Activated naive CD8-positive, alpha-beta T cell treated with anti-CD3 and anti-CD28 coated beads, Interleukin-2, amount 10 ng/mL, durations not matched to agents 7 days and 5 days (primary cell): ENCODE results near the gene AP1M2. TPM values are rescaled to one million over a fixed set of nuclear protein-coding genes. Genes with fewer than 3 reads are reported as not detected.

Experiments
- ATAC-seq: fragments of 150-1000 bp; cut with Tn5 transposase; one replicate; pipeline ENCODE4 v1.10.0; 2021; ENCODE audit warnings: low read depth, moderate library complexity
- POLR2A ChIA-PET: fragments of 350-600 bp; sonication (Branson Sonifier 250); formaldehyde crosslinking; loops from one replicate; lab custom pipeline; 2021; ENCODE audit warnings: antibody characterized with exemption; lab: Charles Lee
- DNase-seq: peaks from one replicate; pipeline ENCODE4 v3.0.0; 2021
- H3K27ac Mint-ChIP-seq: one replicate; pipeline ENCODE4 v1.8.0; 2022; ENCODE audit warnings: mild to moderate bottlenecking, mixed read lengths
- H3K27me3 Mint-ChIP-seq: one replicate; pipeline ENCODE4 v1.8.0; 2022; ENCODE audit warnings: mild to moderate bottlenecking, moderate library complexity, mixed read lengths
- H3K36me3 Mint-ChIP-seq: one replicate; pipeline ENCODE4 v1.8.0; 2021; ENCODE audit warnings: mild to moderate bottlenecking, mixed read lengths
- H3K4me1 Mint-ChIP-seq: one replicate; pipeline ENCODE4 v1.8.0; 2021; ENCODE audit warnings: mixed read lengths
- H3K4me3 Mint-ChIP-seq: one replicate; pipeline ENCODE4 v1.8.0; 2022; ENCODE audit warnings: mild to moderate bottlenecking, moderate library complexity, mixed read lengths
- H3K9me3 Mint-ChIP-seq: one replicate; pipeline ENCODE4 v1.8.0; 2021; ENCODE audit warnings: mixed read lengths
- total RNA-seq, 2 experiments: library from RNA; stranded (reverse); gene quantifications; one replicate each; pipeline ENCODE4 v1.2.3, GENCODE V29; 2021

AP1M2 gene
- total RNA-seq = not detected

- Mint-ChIP-seq H3K4me1 (peaks cover 18% of the 10 kb centered on the region), H3K4me3 (no peak within 1 kb of the TSS), H3K27me3 (peaks cover 23% of the 10 kb centered on the region), H3K9me3 (peaks cover 1% of the 10 kb centered on the region), H3K27ac (no peak within 1 kb of the TSS), H3K36me3 (peaks cover 3% of the 10 kb centered on the region)
- POLR2A ChIA-PET = interaction anchor here (0.7 kb wide), 1 partner anchor 35 kb away, joined by 3 read pairs; no protein-coding TSS in a partner anchor
- DNase-seq = no peak
- ATAC-seq = no peak
Observed at GRCh38 chr19:10587022-10587838, at the start of gene AP1M2. Gene AP1M2, minus strand, starts transcription at chr19:10587312. Its CDS starts 81 bp downstream, at chr19:10587231.

- Mint-ChIP-seq H3K27me3 (no peaks in the 10 kb centered on the region), H3K4me1 (peaks cover 14% of the 10 kb centered on the region), H3K27ac (no peak overlapping the region), H3K9me3 (no peaks in the 10 kb centered on the region), H3K36me3 (peaks cover 30% of the 10 kb centered on the region), H3K4me3 (no peak overlapping the region)
- DNase-seq = no peak
- no peak for ATAC-seq
- POLR2A ChIA-PET = no interaction called here
Observed at GRCh38 chr19:10636304-10636972, 49.3 kb upstream of the AP1M2 start.

- Mint-ChIP-seq H3K9me3 (no peaks in the 10 kb centered on the region), H3K4me3 (no peak overlapping the region), H3K4me1 (peaks cover 14% of the 10 kb centered on the region), H3K27me3 (no peaks in the 10 kb centered on the region), H3K36me3 (peaks cover 31% of the 10 kb centered on the region), H3K27ac (no peak overlapping the region)
- POLR2A ChIA-PET = interaction anchor here (0.6 to 0.7 kb wide), 2 partner anchors 298 to 486 kb away, joined by 4 to 5 read pairs; no protein-coding TSS in a partner anchor
- DNase-seq = no peak
- no peak for ATAC-seq
Observed at GRCh38 chr19:10634963-10635362, 47.9 kb upstream of the AP1M2 start.

GRCh38 chr19:10634430-10634829 lies 47.3 kb upstream of the AP1M2 start:
- no peaks in the 10 kb centered on the region for H3K27me3 Mint-ChIP-seq
- POLR2A ChIA-PET = interaction anchor here (0.6 kb wide), 1 partner anchor 107 kb away, joined by 6 read pairs; no protein-coding TSS in a partner anchor
- no peak overlapping the region for H3K27ac Mint-ChIP-seq
- DNase-seq (no peak), ATAC-seq (no peak)
- H3K36me3 Mint-ChIP-seq = peaks cover 31% of the 10 kb centered on the region
- H3K9me3 Mint-ChIP-seq = no peaks in the 10 kb centered on the region
- peaks cover 14% of the 10 kb centered on the region for H3K4me1 Mint-ChIP-seq
- no peak overlapping the region for H3K4me3 Mint-ChIP-seq

GRCh38 chr19:10631874-10632273 lies 44.8 kb upstream of the AP1M2 start:
- H3K9me3 Mint-ChIP-seq = no peaks in the 10 kb centered on the region
- POLR2A ChIA-PET = no interaction called here
- no peaks in the 10 kb centered on the region for H3K27me3 Mint-ChIP-seq
- H3K4me3 Mint-ChIP-seq = no peak overlapping the region
- no peak for ATAC-seq
- no peak for DNase-seq
- peaks cover 25% of the 10 kb centered on the region for H3K36me3 Mint-ChIP-seq
- peaks cover 7% of the 10 kb centered on the region for H3K4me1 Mint-ChIP-seq
- no peak overlapping the region for H3K27ac Mint-ChIP-seq

- Mint-ChIP-seq H3K27ac (peak overlapping the region; percentile 38), H3K36me3 (peaks cover 9% of the 10 kb centered on the region), H3K9me3 (no peaks in the 10 kb centered on the region), H3K4me1 (peaks cover 20% of the 10 kb centered on the region), H3K27me3 (no peaks in the 10 kb centered on the region), H3K4me3 (peak overlapping the region; percentile 47)
- ATAC-seq (no peak), DNase-seq (no peak)
- POLR2A ChIA-PET = interaction anchor here (1.5 kb wide), 1 partner anchor 22 kb away, joined by 5 read pairs; no protein-coding TSS in a partner anchor
Observed at GRCh38 chr19:10625762-10626138, 38.6 kb upstream of the AP1M2 start.

- peak within 1 kb of the TSS; percentile 71 for H3K4me3 Mint-ChIP-seq
- peaks cover 9% of the 10 kb centered on the region for H3K36me3 Mint-ChIP-seq
- ATAC-seq (peak; percentile 28), DNase-seq (no peak)
- H3K9me3 Mint-ChIP-seq = no peaks in the 10 kb centered on the region
- POLR2A ChIA-PET = interaction anchor here (1.5 kb wide), 1 partner anchor 22 kb away, joined by 5 read pairs; no protein-coding TSS in a partner anchor
- H3K27ac Mint-ChIP-seq = peak within 1 kb of the TSS; percentile 89
- H3K27me3 Mint-ChIP-seq = no peaks in the 10 kb centered on the region
- peaks cover 23% of the 10 kb centered on the region for H3K4me1 Mint-ChIP-seq
Observed at GRCh38 chr19:10625003-10625761, 38.1 kb upstream of the AP1M2 start, which contains the start of gene SLC44A2. Gene SLC44A2, plus strand, starts transcription at chr19:10625553. Its CDS starts 81 bp downstream, at chr19:10625634.

- H3K27me3 Mint-ChIP-seq = no peaks in the 10 kb centered on the region
- H3K36me3 Mint-ChIP-seq = peaks cover 9% of the 10 kb centered on the region
- H3K4me3 Mint-ChIP-seq = peak overlapping the region; percentile 71
- POLR2A ChIA-PET = interaction anchor here (1.5 to 1.6 kb wide), 2 partner anchors 20 to 21 kb away, joined by 4 to 5 read pairs; no protein-coding TSS in a partner anchor
- ATAC-seq (peak; percentile 93), DNase-seq (peak; percentile 43)
- H3K27ac Mint-ChIP-seq = peak overlapping the region; percentile 89
- no peaks in the 10 kb centered on the region for H3K9me3 Mint-ChIP-seq
- peaks cover 23% of the 10 kb centered on the region for H3K4me1 Mint-ChIP-seq
Observed at GRCh38 chr19:10624585-10624984, 37.5 kb upstream of the AP1M2 start.

- no peak for ATAC-seq
- peaks cover 23% of the 10 kb centered on the region for H3K4me1 Mint-ChIP-seq
- POLR2A ChIA-PET = interaction anchor here (1.4 kb wide), 1 partner anchor 20 kb away, joined by 4 read pairs; no protein-coding TSS in a partner anchor
- no peaks in the 10 kb centered on the region for H3K27me3 Mint-ChIP-seq
- H3K36me3 Mint-ChIP-seq = peaks cover 3% of the 10 kb centered on the region
- DNase-seq = no peak
- H3K4me3 Mint-ChIP-seq = no peak overlapping the region
- peak overlapping the region; percentile 68 for H3K27ac Mint-ChIP-seq
- H3K9me3 Mint-ChIP-seq = no peaks in the 10 kb centered on the region
Observed at GRCh38 chr19:10621966-10622365, 34.9 kb upstream of the AP1M2 start.

- Mint-ChIP-seq H3K9me3 (no peaks in the 10 kb centered on the region), H3K4me1 (peaks cover 21% of the 10 kb centered on the region), H3K27ac (peak overlapping the region; percentile 61), H3K4me3 (no peak overlapping the region), H3K27me3 (no peaks in the 10 kb centered on the region), H3K36me3 (peaks cover 3% of the 10 kb centered on the region)
- DNase-seq (no peak), ATAC-seq (no peak)
- POLR2A ChIA-PET = interaction anchor here (2.3 kb wide), 1 partner anchor 16 kb away, joined by 7 read pairs; no protein-coding TSS in a partner anchor
Observed at GRCh38 chr19:10620786-10621185, 33.7 kb upstream of the AP1M2 start.

GRCh38 chr19:10618846-10619245 lies 31.7 kb upstream of the AP1M2 start:
- peaks cover 11% of the 10 kb centered on the region for H3K36me3 Mint-ChIP-seq
- ATAC-seq (no peak), DNase-seq (no peak)
- H3K4me1 Mint-ChIP-seq = peaks cover 17% of the 10 kb centered on the region
- H3K27me3 Mint-ChIP-seq = no peaks in the 10 kb centered on the region
- POLR2A ChIA-PET = interaction anchor here (0.7 to 2.3 kb wide), 2 partner anchors 14 to 28 kb away, joined by 4 to 7 read pairs; no protein-coding TSS in a partner anchor
- H3K4me3 Mint-ChIP-seq = no peak overlapping the region
- no peaks in the 10 kb centered on the region for H3K9me3 Mint-ChIP-seq
- H3K27ac Mint-ChIP-seq = no peak overlapping the region

GRCh38 chr19:10617409-10618121 lies 30.5 kb upstream of the AP1M2 start:
- Mint-ChIP-seq H3K36me3 (peaks cover 20% of the 10 kb centered on the region), H3K4me1 (peaks cover 21% of the 10 kb centered on the region), H3K4me3 (no peak overlapping the region), H3K27me3 (no peaks in the 10 kb centered on the region), H3K27ac (no peak overlapping the region), H3K9me3 (no peaks in the 10 kb centered on the region)
- POLR2A ChIA-PET = interaction anchor here (1.6 to 2.2 kb wide), 2 partner anchors 12 to 14 kb away, joined by 6 read pairs; no protein-coding TSS in a partner anchor
- DNase-seq = no peak
- ATAC-seq = no peak
